AG04450 (cell line): ENCODE results near the gene TLCD5. TPM values are rescaled to one million over a fixed set of nuclear protein-coding genes. Genes with fewer than 3 reads are reported as not detected.

ENCODE experiments used
- CTCF ChIA-PET: fragments of 300-600, 350-600 bp; formaldehyde crosslinking; extraction: SDS; loops from one replicate; lab custom pipeline; 2022; ENCODE audit warnings: antibody characterized with exemption, inconsistent platforms; lab: Charles Lee
- POLR2A ChIA-PET: fragments of 350-600 bp; formaldehyde crosslinking; extraction: SDS; loops from one replicate; lab custom pipeline; 2021; ENCODE audit warnings: antibody characterized with exemption, inconsistent platforms; lab: Yijun Ruan, JAX
- DNase-seq: peaks from one replicate; pipeline ENCODE4 v3.0.0-alpha.2; 2011; ENCODE audit warnings: low read depth, low spot score
- H3K27ac ChIP-seq: one replicate; pipeline ENCODE4 v1.5.1; 2012; ENCODE audit warnings: low read depth, low read length, control low read depth
- H3K27me3 ChIP-seq: one replicate; pipeline ENCODE4 v1.6.0; 2012; ENCODE audit warnings: low read length; ENCODE audit not compliant: control insufficient read depth, insufficient read depth
- H3K4me3 ChIP-seq: 2 replicates; pipeline ENCODE4 v1.5.1; 2011; ENCODE audit warnings: mild to moderate bottlenecking, low read depth, low read length, control low read depth
- H3K9me3 ChIP-seq: 2 replicates; pipeline ENCODE4 v1.5.1; 2012; ENCODE audit warnings: low read length; ENCODE audit not compliant: control insufficient read depth, insufficient read depth
- polyA plus RNA-seq: library from polyadenylated mRNA; depleted of rRNA; stranded (reverse); fragments of >200 nt; gene quantifications from 2 replicates; pipeline ENCODE4 v1.2.3, GENCODE V29; 2011
- TF ChIP-seq, protein P1 (sequence below): IDR thresholded peaks from 2 replicates; pipeline ENCODE4 v1.5.1; 2011; ENCODE audit warnings: low read depth, low read length, control low read depth, inconsistent platforms

The TLCD5 gene
- polyA plus RNA-seq, 1 experiment = 14.9 TPM

GRCh38 chr11:120298461-120298860 is 26.6 kb upstream of the TLCD5 start:
- H3K27me3 ChIP-seq = peaks cover 63% of the 10 kb centered on the region
- no peak for DNase-seq
- no peak overlapping the region for H3K27ac ChIP-seq
- no peak overlapping the region for H3K4me3 ChIP-seq
- no peaks in the 10 kb centered on the region for H3K9me3 ChIP-seq
- CTCF ChIA-PET = interaction anchor here (0.6 to 13.1 kb wide), 3 partner anchors 63 to 445 kb away, joined by 3 to 301 read pairs (median 156); no protein-coding TSS in a partner anchor
- TF ChIP-seq, protein P1, sequence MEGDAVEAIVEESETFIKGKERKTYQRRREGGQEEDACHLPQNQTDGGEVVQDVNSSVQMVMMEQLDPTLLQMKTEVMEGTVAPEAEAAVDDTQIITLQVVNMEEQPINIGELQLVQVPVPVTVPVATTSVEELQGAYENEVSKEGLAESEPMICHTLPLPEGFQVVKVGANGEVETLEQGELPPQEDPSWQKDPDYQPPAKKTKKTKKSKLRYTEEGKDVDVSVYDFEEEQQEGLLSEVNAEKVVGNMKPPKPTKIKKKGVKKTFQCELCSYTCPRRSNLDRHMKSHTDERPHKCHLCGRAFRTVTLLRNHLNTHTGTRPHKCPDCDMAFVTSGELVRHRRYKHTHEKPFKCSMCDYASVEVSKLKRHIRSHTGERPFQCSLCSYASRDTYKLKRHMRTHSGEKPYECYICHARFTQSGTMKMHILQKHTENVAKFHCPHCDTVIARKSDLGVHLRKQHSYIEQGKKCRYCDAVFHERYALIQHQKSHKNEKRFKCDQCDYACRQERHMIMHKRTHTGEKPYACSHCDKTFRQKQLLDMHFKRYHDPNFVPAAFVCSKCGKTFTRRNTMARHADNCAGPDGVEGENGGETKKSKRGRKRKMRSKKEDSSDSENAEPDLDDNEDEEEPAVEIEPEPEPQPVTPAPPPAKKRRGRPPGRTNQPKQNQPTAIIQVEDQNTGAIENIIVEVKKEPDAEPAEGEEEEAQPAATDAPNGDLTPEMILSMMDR = no peak
- POLR2A ChIA-PET = no interaction called here

- Histone ChIP-seq H3K27ac (no peak overlapping the region), H3K27me3 (peaks cover 27% of the 10 kb centered on the region), H3K9me3 (no peaks in the 10 kb centered on the region), H3K4me3 (no peak overlapping the region)
- TF ChIP-seq, protein P1 = no peak
- no peak for DNase-seq
- CTCF ChIA-PET = interaction anchor here (0.6 to 13.1 kb wide), 40 partner anchors 12 to 1350 kb away, joined by 3 to 301 read pairs (median 4); partner anchors contain the start of gene TLCD5
- POLR2A ChIA-PET = no interaction called here
Measured at GRCh38 chr11:120302001-120302805, 22.9 kb upstream of the TLCD5 start.

DNA sequence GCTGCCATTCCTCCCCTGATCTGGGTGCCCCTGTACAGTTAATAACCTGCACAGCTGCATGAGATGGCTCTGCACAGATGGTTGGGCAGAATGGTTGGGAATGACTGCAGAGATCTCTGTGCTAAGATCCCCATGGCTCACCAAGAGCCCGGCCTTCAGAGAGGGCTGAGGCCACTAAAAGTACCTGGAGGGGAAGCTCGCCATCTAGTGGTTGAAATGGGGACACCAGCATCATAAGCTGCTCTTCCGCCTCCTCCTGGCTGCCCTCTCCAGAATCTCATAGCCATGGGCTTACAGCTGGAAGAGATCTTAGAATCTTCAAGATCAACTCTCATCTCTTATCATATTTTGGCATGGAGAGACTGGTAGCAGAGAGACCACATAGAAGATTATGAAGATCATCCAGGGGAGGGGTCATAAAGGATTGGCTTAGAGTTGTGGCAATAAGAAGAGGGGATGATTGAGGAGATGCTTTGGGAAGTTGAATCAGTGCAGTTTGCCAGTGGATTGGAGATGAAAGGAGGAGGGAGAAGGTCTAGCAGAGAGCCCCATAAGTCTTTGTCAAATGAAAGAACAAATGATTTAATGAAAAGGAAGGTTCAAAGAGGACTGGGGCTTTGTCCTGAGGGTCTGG is 22.0 kb upstream of the TLCD5 start:
- no peak overlapping the region for H3K4me3 ChIP-seq
- TF ChIP-seq, protein P1 = peak; percentile 99
- ChIA-PET POLR2A (no interaction called here), CTCF (interaction anchor here (0.6 to 13.1 kb wide), 47 partner anchors 12 to 1350 kb away, joined by 3 to 301 read pairs (median 4); partner anchors contain the start of gene TLCD5)
- peak; percentile 55 for DNase-seq
- no peaks in the 10 kb centered on the region for H3K9me3 ChIP-seq
- H3K27ac ChIP-seq = no peak overlapping the region
- peaks cover 21% of the 10 kb centered on the region for H3K27me3 ChIP-seq

GRCh38 chr11:120304526-120304925 is 20.6 kb upstream of the TLCD5 start:
- no peaks in the 10 kb centered on the region for H3K9me3 ChIP-seq
- H3K27me3 ChIP-seq = peaks cover 10% of the 10 kb centered on the region
- ChIA-PET POLR2A (no interaction called here), CTCF (interaction anchor here (0.5 to 13.1 kb wide), 9 partner anchors 14 to 680 kb away, joined by 3 to 301 read pairs (median 15); no protein-coding TSS in a partner anchor)
- DNase-seq = no peak
- no peak overlapping the region for H3K4me3 ChIP-seq
- TF ChIP-seq, protein P1 = no peak
- H3K27ac ChIP-seq = no peak overlapping the region
